Ascending aorta (tissue), 2 donors: ENCODE measurements around the gene APLNR. TPM values are rescaled to one million over a fixed set of nuclear protein-coding genes. Genes with fewer than 3 reads are reported as not detected.

Experiments
- DNase-seq, 2 donors: peaks; one replicate each; pipeline ENCODE4 v3.0.0-alpha.2; 2019; ENCODE audit warnings: low spot score in 2 of 2
- H3K27ac ChIP-seq, 2 donors: fragments of 200-600 bp; sonication (generic); one replicate each; pipeline ENCODE4 v1.5.1; 2016 to 2017; ENCODE audit warnings: mild to moderate bottlenecking in 1 of 2
- H3K27me3 ChIP-seq: fragments of 200-600 bp; sonication (generic); one replicate; pipeline ENCODE4 v1.5.1; 2017
- H3K36me3 ChIP-seq, 2 donors: fragments of 200-600 bp; sonication (generic); one replicate each; pipeline ENCODE4 v1.5.1; 2016
- H3K4me1 ChIP-seq, 2 donors: fragments of 200-600 bp; sonication (generic); one replicate each; pipeline ENCODE4 v1.5.1; 2016 to 2017; ENCODE audit warnings: mild to moderate bottlenecking in 1 of 2
- H3K4me3 ChIP-seq, 2 donors: fragments of 200-600 bp; sonication (generic); one replicate each; pipeline ENCODE4 v1.5.1; 2016 to 2017; ENCODE audit warnings: mild to moderate bottlenecking in 1 of 2
- H3K9me3 ChIP-seq, 2 donors: fragments of 200-600 bp; sonication (generic); one replicate each; pipeline ENCODE4 v1.5.1; 2016
- CTCF ChIP-seq, 3 experiments: fragments of 200-600 bp in 2 of 3; fragments of 450-650 bp in 1 of 3; sonication (generic) in 2 of 3; IDR thresholded peaks; one replicate each; pipeline ENCODE4 v1.5.1; 2016 to 2019; ENCODE audit warnings: antibody characterized with exemption in 3 of 3, mild to moderate bottlenecking in 1 of 3, moderate library complexity in 1 of 3
- intact Hi-C: fragments of 100-400 bp; cut with DNase I; formaldehyde crosslinking; loops from one replicate; pipeline ENCODE4 v1.15.1; 2023
- total RNA-seq: library from RNA; depleted of rRNA; stranded (reverse); fragments of >200 nt; gene quantifications from one replicate; pipeline ENCODE4 v1.1.0, GENCODE V29; 2016

The APLNR gene
- total RNA-seq, 1 donor from 2014 or later = 15.1 TPM

DNA sequence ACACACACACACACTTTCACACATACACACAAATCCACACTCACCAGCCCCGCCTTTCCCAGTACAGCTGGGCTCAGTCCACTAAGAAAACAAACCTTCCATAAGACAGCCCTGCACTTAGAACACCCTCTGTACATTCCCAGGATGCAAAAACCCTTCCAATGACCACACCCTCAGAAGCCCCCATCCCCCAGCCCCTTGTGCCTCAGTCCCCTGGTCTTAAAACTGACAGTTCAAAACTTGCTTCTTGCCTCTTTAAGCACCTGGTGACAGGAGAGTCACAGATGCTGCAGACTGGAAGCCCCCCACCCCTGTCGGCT is 23.0 kb downstream of the APLNR start:
- no peaks in the 10 kb centered on the region for H3K36me3 ChIP-seq
- H3K27ac ChIP-seq = no peak overlapping the region
- no peak overlapping the region for H3K4me3 ChIP-seq
- intact Hi-C loops = no loop called here
- no peaks in the 10 kb centered on the region for H3K27me3 ChIP-seq
- DNase-seq = no peak
- no peaks in the 10 kb centered on the region for H3K4me1 ChIP-seq
- no peaks in the 10 kb centered on the region for H3K9me3 ChIP-seq
- TF ChIP-seq CTCF (IDR thresholded peaks at IDR 0.05) = no peak

DNA sequence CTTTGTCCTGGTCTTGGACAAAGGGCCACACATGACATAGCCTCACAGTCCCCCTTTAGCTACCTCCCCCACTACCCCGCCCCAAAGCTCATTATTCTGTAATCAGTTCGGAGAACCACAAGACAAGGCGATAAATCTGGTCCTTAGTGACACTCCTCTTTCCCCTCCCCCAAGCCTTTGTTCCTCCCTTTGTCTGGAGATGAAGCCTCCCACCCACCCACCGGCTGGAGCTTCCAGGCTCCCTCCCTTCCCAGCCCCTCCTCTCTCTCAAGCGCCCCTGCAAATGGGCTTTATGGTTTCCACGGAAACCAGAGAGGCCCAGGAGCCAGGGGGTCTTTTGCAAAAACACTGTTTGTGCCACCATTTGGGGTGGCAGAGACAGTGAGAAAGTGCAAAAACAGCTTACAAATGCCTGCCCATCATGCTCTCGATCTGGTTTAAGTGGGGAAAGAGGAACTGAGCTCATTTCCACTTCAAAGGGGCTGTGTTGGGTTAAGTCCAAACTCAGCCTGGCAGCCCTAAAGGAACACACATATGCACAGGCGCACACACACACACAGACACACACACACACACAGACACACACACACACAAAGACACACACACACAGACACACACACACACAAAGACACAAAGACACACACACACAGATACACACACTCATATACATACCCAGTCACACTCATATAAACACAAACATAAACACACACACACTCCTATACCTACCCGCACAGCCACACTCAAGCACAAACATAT is 23.5 kb downstream of the APLNR start:
- H3K9me3 ChIP-seq = no peaks in the 10 kb centered on the region
- DNase-seq = no peak
- no peaks in the 10 kb centered on the region for H3K27me3 ChIP-seq
- TF ChIP-seq CTCF (IDR thresholded peaks at IDR 0.05) = no peak
- H3K36me3 ChIP-seq = no peaks in the 10 kb centered on the region
- no peak overlapping the region for H3K4me3 ChIP-seq
- H3K4me1 ChIP-seq = no peaks in the 10 kb centered on the region
- intact Hi-C loops = no loop called here
- no peak overlapping the region for H3K27ac ChIP-seq

- intact Hi-C loops = no loop called here
Measured at GRCh38 chr11:57210781-57211180, 26.3 kb downstream of the APLNR start.

DNA sequence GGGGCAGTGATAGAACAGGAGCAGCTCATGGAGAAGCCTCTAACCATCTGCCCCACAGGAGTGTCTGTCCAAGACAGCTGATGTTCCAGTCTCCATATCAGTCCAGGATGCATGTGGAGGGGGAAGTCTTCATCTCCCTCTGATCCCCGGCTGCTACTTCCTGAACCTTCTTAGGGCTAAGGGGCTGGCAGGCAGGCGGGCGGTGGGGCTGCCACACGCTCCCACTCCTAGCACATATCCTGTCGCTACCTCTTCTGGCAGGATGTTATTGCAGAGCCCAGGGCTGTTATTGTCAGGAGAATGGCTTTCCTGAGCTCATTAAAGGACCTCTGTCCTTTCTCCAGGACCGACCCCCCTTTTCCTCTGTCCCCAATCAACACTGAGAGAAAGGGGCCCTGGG is 29.9 kb downstream of the APLNR start:
- Histone ChIP-seq H3K27ac (no peak overlapping the region), H3K36me3 (no peaks in the 10 kb centered on the region), H3K4me3 (no peak overlapping the region), H3K27me3 (no peaks in the 10 kb centered on the region), H3K4me1 (no peaks in the 10 kb centered on the region), H3K9me3 (no peaks in the 10 kb centered on the region)
- DNase-seq = no peak
- TF ChIP-seq CTCF (IDR thresholded peaks at IDR 0.05) = no peak
- intact Hi-C loops = no loop called here

More at GRCh38 chr11:57210781-57211180, 26.3 kb downstream of the APLNR start:
- H3K36me3 ChIP-seq = no peaks in the 10 kb centered on the region
- no peaks in the 10 kb centered on the region for H3K9me3 ChIP-seq
- H3K4me3 ChIP-seq = no peak overlapping the region
- no peaks in the 10 kb centered on the region for H3K27me3 ChIP-seq
- DNase-seq = no peak
- no peak overlapping the region for H3K27ac ChIP-seq
- H3K4me1 ChIP-seq = no peaks in the 10 kb centered on the region
- TF ChIP-seq CTCF (IDR thresholded peaks at IDR 0.05) = no peak

- no peak for TF ChIP-seq CTCF (IDR thresholded peaks at IDR 0.05)
- H3K4me3 ChIP-seq = no peak overlapping the region
- no peaks in the 10 kb centered on the region for H3K4me1 ChIP-seq
- no peak overlapping the region for H3K27ac ChIP-seq
- H3K9me3 ChIP-seq = no peaks in the 10 kb centered on the region
- H3K36me3 ChIP-seq = no peaks in the 10 kb centered on the region
- no peaks in the 10 kb centered on the region for H3K27me3 ChIP-seq
- intact Hi-C loops = no loop called here
- no peak for DNase-seq
Measured at GRCh38 chr11:57205041-57205641, 31.9 kb downstream of the APLNR start.
